Measurements from ENCODE around the gene THEM4. TPM values are rescaled to one million over a fixed set of nuclear protein-coding genes. Genes with fewer than 3 reads are reported as not detected.

Gene THEM4
- total RNA-seq, 4 donors from 2014 or later = 5.1 to 15.3 (median 7.0) TPM

- WGBS, 2 donors = 21 to 24% methylated on average over 7 of the region's 7 CpGs
- TF ChIP-seq CTCF (IDR thresholded peaks at IDR 0.05) (no peak), POLR2A (IDR thresholded peaks at IDR 0.05) (no peak)
- H3K4me3 ChIP-seq (ENCODE audit: low read depth, poor library complexity, severe bottlenecking) = no peak overlapping the region
- DNase-seq (ENCODE audit: low spot score in 2 of 2) = no peak
- intact Hi-C loops (cut with DNase I; ENCODE audit: low total_unique reads) = no loop called here
Measured at GRCh38 chr1:151944126-151944856, 35.0 kb upstream of the THEM4 start.

GRCh38 chr1:151943591-151943990 lies 34.3 kb upstream of the THEM4 start:
- WGBS, 2 donors = 95 to 97% methylated on average over 1 of the region's 1 CpG
- TF ChIP-seq CTCF (IDR thresholded peaks at IDR 0.05) (no peak), POLR2A (IDR thresholded peaks at IDR 0.05) (no peak)
- intact Hi-C loops (cut with DNase I; ENCODE audit: low total_unique reads) = no loop called here
- no peak for DNase-seq (ENCODE audit: low spot score in 2 of 2)
- no peak overlapping the region for H3K4me3 ChIP-seq (ENCODE audit: low read depth, poor library complexity, severe bottlenecking)

- no peak for TF ChIP-seq CTCF (IDR thresholded peaks at IDR 0.05)
- no peak for TF ChIP-seq POLR2A (IDR thresholded peaks at IDR 0.05)
- no peak overlapping the region for H3K4me3 ChIP-seq (ENCODE audit: low read depth, poor library complexity, severe bottlenecking)
- intact Hi-C loops (cut with DNase I; ENCODE audit: low total_unique reads) = no loop called here
- DNase-seq (ENCODE audit: low spot score in 2 of 2) = no peak
- 92 to 97% methylated on average over 1 of the region's 1 CpG for WGBS, 2 donors
Measured at GRCh38 chr1:151942882-151943281, 33.6 kb upstream of the THEM4 start.

GRCh38 chr1:151940541-151940940 lies 31.2 kb upstream of the THEM4 start:
- DNase-seq (ENCODE audit: low spot score in 2 of 2) = no peak
- no peak overlapping the region for H3K4me3 ChIP-seq (ENCODE audit: low read depth, poor library complexity, severe bottlenecking)
- intact Hi-C loops (cut with DNase I; ENCODE audit: low total_unique reads) = no loop called here
- WGBS, 2 donors = 39 to 64% methylated on average over 1 of the region's 1 CpG
- TF ChIP-seq POLR2A (IDR thresholded peaks at IDR 0.05) (no peak), CTCF (IDR thresholded peaks at IDR 0.05) (no peak)

- intact Hi-C loops (cut with DNase I; ENCODE audit: low total_unique reads) = no loop called here
- no peak overlapping the region for H3K4me3 ChIP-seq (ENCODE audit: low read depth, poor library complexity, severe bottlenecking)
- TF ChIP-seq CTCF (IDR thresholded peaks at IDR 0.05) (no peak), POLR2A (IDR thresholded peaks at IDR 0.05) (no peak)
- DNase-seq (ENCODE audit: low spot score in 2 of 2) = no peak
- 67 to 85% methylated on average over 1 of the region's 1 CpG for WGBS, 2 donors
Measured at GRCh38 chr1:151939779-151940178, 30.5 kb upstream of the THEM4 start.

- intact Hi-C loops (cut with DNase I; ENCODE audit: low total_unique reads) = no loop called here
- no peak for DNase-seq (ENCODE audit: low spot score in 2 of 2)
- TF ChIP-seq POLR2A (IDR thresholded peaks at IDR 0.05) (no peak), CTCF (IDR thresholded peaks at IDR 0.05) (no peak)
- 96 to 100% methylated on average over 3 of the region's 3 CpGs for WGBS, 2 donors
- H3K4me3 ChIP-seq (ENCODE audit: low read depth, poor library complexity, severe bottlenecking) = no peak overlapping the region
Measured at GRCh38 chr1:151939141-151939540, 29.8 kb upstream of the THEM4 start.

Data from lower leg skin (tissue), 4 donors.